GM12878 (cell line): ENCODE measurements around the gene ARPC1A. TPM values are rescaled to one million over a fixed set of nuclear protein-coding genes. Genes with fewer than 3 reads are reported as not detected.

Source experiments
- ATAC-seq: fragments of 200-7000 bp; cut with Tn5 transposase; 3 replicates; pipeline ENCODE4 v1.9.1; 2020; ENCODE audit warnings: mild to moderate bottlenecking, moderate library complexity
- BruUV-seq: library from RNA; stranded (reverse); fragments of 400-500 nt; replicated peaks from 2 replicates; lab custom pipeline; 2021; lab: Mats Ljungman, UMichigan
- CTCF ChIA-PET: fragments of 300-600 bp; sonication (Branson Sonifier 250); formaldehyde crosslinking; extraction: SDS; loops from one replicate; lab custom pipeline; 2021; ENCODE audit warnings: inconsistent platforms; lab: Yijun Ruan, JAX
- POLR2A ChIA-PET: fragments of 350-600 bp; formaldehyde crosslinking; extraction: SDS; loops from one replicate; lab custom pipeline; 2021; ENCODE audit warnings: inconsistent platforms; lab: Charles Lee
- RAD21 ChIA-PET: fragments of 300-600 bp; sonication (Branson Sonifier 250); formaldehyde crosslinking; loops from one replicate; lab custom pipeline; 2023; ENCODE audit warnings: antibody characterized with exemption; ENCODE audit not compliant: unreplicated experiment; lab: Charles Lee
- SMC1A ChIA-PET: fragments of 300-600 bp; sonication (Branson Sonifier 250); formaldehyde crosslinking; loops from one replicate; lab custom pipeline; 2023; ENCODE audit not compliant: unreplicated experiment, uncharacterized antibody; lab: Charles Lee
- DNase-seq: peaks from one replicate; pipeline ENCODE4 v3.0.0-alpha.2; 2011; ENCODE audit warnings: low read depth, low spot score
- FAIRE-seq: peaks from 3 replicates; lab custom pipeline; 2011; peaks lifted over from hg19 to GRCh38; lab: Jason Lieb, UNC
- H2AFZ ChIP-seq: 2 replicates; pipeline ENCODE4 v1.6.0; 2011; ENCODE audit warnings: low read depth, low read length, control low read depth; ENCODE audit not compliant: control insufficient read depth
- H3K27ac ChIP-seq: 2 replicates; pipeline ENCODE4 v1.5.1; 2011; ENCODE audit warnings: control low read depth; ENCODE audit not compliant: control insufficient read depth, insufficient read depth
- H3K27me3 ChIP-seq, 2 experiments: replicated peaks in 1 of 2; 2 replicates each; pipeline versions ENCODE4 v1.6.0 to v1.6.1; 2011; ENCODE audit warnings: low read length in 1 of 2; ENCODE audit not compliant: control insufficient read depth in 2 of 2, insufficient read depth in 2 of 2
- H3K36me3 ChIP-seq, 2 experiments: 2 replicates each; pipeline ENCODE4 v1.5.1; 2011; ENCODE audit warnings: low read length in 1 of 2; ENCODE audit not compliant: control insufficient read depth in 2 of 2, insufficient read depth in 2 of 2
- H3K4me1 ChIP-seq: 2 replicates; pipeline ENCODE4 v1.6.1; 2011; ENCODE audit warnings: mild to moderate bottlenecking, low read length, moderate library complexity, mixed read lengths; ENCODE audit not compliant: control insufficient read depth, insufficient read depth
- H3K4me2 ChIP-seq: 2 replicates; pipeline ENCODE4 v1.6.0; 2011; ENCODE audit warnings: control low read depth; ENCODE audit not compliant: control insufficient read depth, insufficient read depth
- H3K4me3 ChIP-seq: fragments of 200-600 bp; sonication (generic); 2 replicates; pipeline ENCODE4 v1.5.1; 2016
- H3K79me2 ChIP-seq: 2 replicates; pipeline ENCODE4 v1.6.0; 2011; ENCODE audit warnings: low read length; ENCODE audit not compliant: control insufficient read depth, insufficient read depth
- H3K9ac ChIP-seq: 2 replicates; pipeline ENCODE4 v1.8.0; 2011; ENCODE audit warnings: low read length, control low read depth, mixed read lengths; ENCODE audit not compliant: control insufficient read depth, insufficient read depth
- H3K9me3 ChIP-seq: replicated peaks from 3 replicates; pipeline ENCODE4 v1.5.1; 2011; ENCODE audit warnings: mild to moderate bottlenecking, low read length; ENCODE audit not compliant: control insufficient read depth, insufficient read depth
- H4K20me1 ChIP-seq: 2 replicates; pipeline ENCODE4 v1.6.0; 2011; ENCODE audit not compliant: control insufficient read depth, insufficient read depth
- BCL11A ChIP-seq: IDR thresholded peaks from 2 replicates; pipeline ENCODE4 v1.6.1; 2011; ENCODE audit warnings: low read depth, low read length
- E4F1 ChIP-seq: fragments of 450-650 bp; IDR thresholded peaks from 2 replicates; pipeline ENCODE4 v1.6.1; 2018; ENCODE audit warnings: borderline replicate concordance, mild to moderate bottlenecking; ENCODE audit not compliant: partially characterized antibody
- ELK1 ChIP-seq: IDR thresholded peaks from 2 replicates; pipeline ENCODE4 v1.6.1; 2012; ENCODE audit warnings: low read depth, low read length, improper control_type of control experiment
- FOXK2 ChIP-seq: fragments of 450-650 bp; IDR thresholded peaks from 2 replicates; pipeline ENCODE4 v1.6.1; 2017; ENCODE audit warnings: mild to moderate bottlenecking, moderate library complexity
- JUND ChIP-seq: IDR thresholded peaks from 2 replicates; pipeline ENCODE4 v1.6.1; 2012; ENCODE audit warnings: low read depth, mild to moderate bottlenecking, low read length, improper control_type of control experiment, moderate library complexity
- MEF2A ChIP-seq: IDR thresholded peaks from 2 replicates; pipeline ENCODE4 v1.6.1; 2011; ENCODE audit warnings: low read depth, mild to moderate bottlenecking, low read length, moderate library complexity; ENCODE audit not compliant: insufficient read depth
- MXI1 ChIP-seq: fragments of 150-350 bp; IDR thresholded peaks from 2 replicates; pipeline ENCODE4 v1.6.1; 2011; ENCODE audit warnings: low read depth, mild to moderate bottlenecking, inconsistent platforms, low read length, improper control_type of control experiment
- NFXL1 ChIP-seq: fragments of 450-650 bp; IDR thresholded peaks from 2 replicates; pipeline ENCODE4 v1.6.1; 2017; ENCODE audit warnings: antibody characterized with exemption, mild to moderate bottlenecking, borderline replicate concordance
- POU2F2 ChIP-seq: IDR thresholded peaks from 3 replicates; pipeline ENCODE4 v1.6.1; 2011; ENCODE audit warnings: low read depth, mild to moderate bottlenecking, low read length, borderline replicate concordance
- RAD51 ChIP-seq: fragments of 450-650 bp; IDR thresholded peaks from 2 replicates; pipeline ENCODE4 v1.6.1; 2016; ENCODE audit warnings: moderate library complexity, mild to moderate bottlenecking, inconsistent platforms
- ZNF217 ChIP-seq: fragments of 450-650 bp; IDR thresholded peaks from 2 replicates; pipeline ENCODE4 v1.6.1; 2017; ENCODE audit warnings: antibody characterized with exemption, mild to moderate bottlenecking
- ZNF592 ChIP-seq: fragments of 450-650 bp; IDR thresholded peaks from 2 replicates; pipeline ENCODE4 v1.6.1; 2017; ENCODE audit warnings: mild to moderate bottlenecking, moderate library complexity
- WGBS: methylation state at CpG from one replicate; pipeline ENCODE4 v1.1.6; 2016; ENCODE audit warnings: low lambda C conversion rate; ENCODE audit not compliant: insufficient replicate concordance, insufficient coverage; ENCODE audit errors: missing lambda C conversion rate; 5-methylcytosine and 5-hydroxymethylcytosine counted together
- in situ Hi-C: fragments of 300-500 bp; cut with MboI; formaldehyde crosslinking; loops from 9 replicates; pipeline ENCODE4 v1.14.3; 2018; ENCODE audit warnings: mixed read lengths
- intact Hi-C: fragments of 100-400 bp; cut with micrococcal nuclease; formaldehyde crosslinking; loops from one replicate; pipeline ENCODE4 v1.14.2; 2022; ENCODE audit not compliant: unreplicated experiment
- polyA plus RNA-seq, 11 experiments: library from polyadenylated mRNA; depleted of rRNA in 4 of 11; unstranded in 6 of 11; stranded (reverse) in 5 of 11; fragments of >200 nt; fragmentation: Nextera tagmentation in 4 of 11; fragmentation: Illumina TruSeq in 1 of 11; extraction: Ambion mirVana in 4 of 11; extraction: Trizol in 1 of 11; gene quantifications; 1 replicate in 1 of 11; 2 replicates in 10 of 11; pipeline versions ENCODE4 v1.2.1 to v1.2.3, GENCODE V29; 2011 to 2016; ENCODE audit warnings: inconsistent platforms in 2 of 11, missing spikeins in 2 of 11, low read depth in 1 of 11
- total RNA-seq, 4 experiments: library from RNA; depleted of rRNA in 3 of 4; stranded (reverse); fragments of >200 nt in 3 of 4; fragmentation: Illumina TruSeq in 1 of 4; extraction: Trizol in 1 of 4; gene quantifications; 2 replicates each; pipeline versions ENCODE4 v1.2.1 to v1.2.3, GENCODE V29; 2013 to 2021
- TF ChIP-seq, protein P1 (sequence below): fragments of 450-650 bp; IDR thresholded peaks from 2 replicates; pipeline ENCODE4 v1.6.1; 2016; ENCODE audit warnings: mild to moderate bottlenecking

ARPC1A gene
- total and polyA plus RNA-seq, 10 of the 15 experiments (the other 5 are each of a cell fraction or from before 2014, with no cell fraction given), result 42.3 to 152 (median 72.1) TPM

DNA sequence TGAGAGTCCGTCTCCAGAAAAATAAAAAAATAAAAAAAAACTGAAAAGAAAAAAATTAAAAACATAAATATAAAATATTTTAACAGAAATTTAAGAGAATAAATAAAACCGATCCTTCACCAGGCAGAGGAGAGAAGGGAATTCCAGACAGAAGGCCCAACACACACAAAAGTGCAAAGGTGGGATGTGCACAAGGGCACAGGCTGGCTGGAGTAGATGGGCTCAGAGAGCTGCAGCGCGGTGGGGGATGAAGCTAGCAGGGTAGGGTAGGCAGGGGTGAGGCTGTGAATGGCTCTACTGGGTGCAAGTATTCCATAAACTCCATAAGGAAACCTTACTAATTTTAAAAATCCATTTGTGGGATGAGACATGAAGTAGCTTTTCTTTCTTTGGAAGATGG, 15.7 kb upstream of the ARPC1A start (continued):
- no peak for TF ChIP-seq E4F1
- no peak for TF ChIP-seq ZNF217
- no peak for TF ChIP-seq RAD51
- TF ChIP-seq POU2F2, result no peak

DNA sequence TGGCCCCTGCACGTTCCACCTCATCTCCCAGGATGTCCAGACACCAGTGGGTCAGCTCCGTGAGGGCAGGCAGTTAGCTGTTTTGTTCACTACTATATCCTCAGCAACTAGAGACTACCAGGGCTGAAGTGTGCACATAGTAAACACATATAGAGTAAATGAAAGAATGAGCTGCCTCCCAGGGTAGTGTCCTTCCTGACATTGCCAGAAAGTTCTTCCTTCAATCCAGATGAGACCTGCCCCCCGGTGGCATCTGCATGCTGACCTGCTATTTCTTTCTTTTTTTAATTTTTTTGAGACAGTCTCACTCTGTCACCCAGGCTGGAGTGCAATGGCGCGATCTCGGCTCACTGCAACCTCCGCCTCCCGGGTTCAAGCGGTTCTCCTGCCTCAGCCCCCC, 14.0 kb upstream of the ARPC1A start:
- H3K4me2 ChIP-seq, result no peak overlapping the region
- no peak overlapping the region for H3K9ac ChIP-seq
- no peak overlapping the region for H3K27ac ChIP-seq
- no peaks in the 10 kb centered on the region for H3K27me3 ChIP-seq
- intact Hi-C loops, result no loop called here
- TF ChIP-seq, protein P1, sequence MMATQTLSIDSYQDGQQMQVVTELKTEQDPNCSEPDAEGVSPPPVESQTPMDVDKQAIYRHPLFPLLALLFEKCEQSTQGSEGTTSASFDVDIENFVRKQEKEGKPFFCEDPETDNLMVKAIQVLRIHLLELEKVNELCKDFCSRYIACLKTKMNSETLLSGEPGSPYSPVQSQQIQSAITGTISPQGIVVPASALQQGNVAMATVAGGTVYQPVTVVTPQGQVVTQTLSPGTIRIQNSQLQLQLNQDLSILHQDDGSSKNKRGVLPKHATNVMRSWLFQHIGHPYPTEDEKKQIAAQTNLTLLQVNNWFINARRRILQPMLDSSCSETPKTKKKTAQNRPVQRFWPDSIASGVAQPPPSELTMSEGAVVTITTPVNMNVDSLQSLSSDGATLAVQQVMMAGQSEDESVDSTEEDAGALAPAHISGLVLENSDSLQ, result no peak
- TF ChIP-seq ELK1 (no peak), BCL11A (no peak), ZNF592 (no peak), JUND (no peak), FOXK2 (no peak), MXI1 (no peak), MEF2A (no peak), NFXL1 (no peak)
- H3K79me2 ChIP-seq, result no peaks in the 10 kb centered on the region
- RAD21 ChIA-PET, result no interaction called here
- CTCF ChIA-PET, result interaction anchor here (0.6 to 2.6 kb wide), 10 partner anchors 14 to 318 kb away, joined by 3 to 27 read pairs (median 4); partner anchors contain the start of gene ARPC1A
- H3K36me3 ChIP-seq, result 0 out of 4 replicates have a peak, but pooled peaks cover 0 to 3% of the 10 kb centered on the region in 2 experiments
- no peak for DNase-seq
- ATAC-seq, result no peak
- no TSS peak for BruUV-seq
- H2AFZ ChIP-seq, result no peak overlapping the region
- in situ Hi-C loops, result loop anchor here (5.0 kb wide), 1 partner anchor 269 kb away; no protein-coding TSS in a partner anchor
- H3K4me1 ChIP-seq, result peaks cover 13% of the 10 kb centered on the region
- H3K4me3 ChIP-seq, result no peak overlapping the region
- no peaks in the 10 kb centered on the region; the same call in 2 of the 3 replicates for H3K9me3 ChIP-seq
- 66% methylated on average over 9 of the region's 9 CpGs for WGBS
- SMC1A ChIA-PET, result interaction anchor here (0.6 to 1.6 kb wide), 4 partner anchors 9 to 272 kb away, joined by 3 to 11 read pairs (median 6); no protein-coding TSS in a partner anchor
- no peak for FAIRE-seq
- no peaks in the 10 kb centered on the region for H4K20me1 ChIP-seq
- POLR2A ChIA-PET, result no interaction called here
